Fibroblast of peridontal ligament (primary cell): ENCODE results near the gene SNPH.
"Not testable (repeated sequence)": the region's sequence is repeated elsewhere in the genome, so short reads cannot be mapped to it uniquely, and the experiment has no call there.

Source experiments
- DNase-seq: peaks from one replicate; pipeline ENCODE4 v3.0.0-alpha.2; 2010; ENCODE audit errors: extremely low read depth

Gene SNPH, protein sequence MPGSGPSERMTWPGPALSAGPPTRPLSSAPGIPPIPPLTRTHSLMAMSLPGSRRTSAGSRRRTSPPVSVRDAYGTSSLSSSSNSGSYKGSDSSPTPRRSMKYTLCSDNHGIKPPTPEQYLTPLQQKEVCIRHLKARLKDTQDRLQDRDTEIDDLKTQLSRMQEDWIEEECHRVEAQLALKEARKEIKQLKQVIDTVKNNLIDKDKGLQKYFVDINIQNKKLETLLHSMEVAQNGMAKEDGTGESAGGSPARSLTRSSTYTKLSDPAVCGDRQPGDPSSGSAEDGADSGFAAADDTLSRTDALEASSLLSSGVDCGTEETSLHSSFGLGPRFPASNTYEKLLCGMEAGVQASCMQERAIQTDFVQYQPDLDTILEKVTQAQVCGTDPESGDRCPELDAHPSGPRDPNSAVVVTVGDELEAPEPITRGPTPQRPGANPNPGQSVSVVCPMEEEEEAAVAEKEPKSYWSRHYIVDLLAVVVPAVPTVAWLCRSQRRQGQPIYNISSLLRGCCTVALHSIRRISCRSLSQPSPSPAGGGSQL

DNA sequence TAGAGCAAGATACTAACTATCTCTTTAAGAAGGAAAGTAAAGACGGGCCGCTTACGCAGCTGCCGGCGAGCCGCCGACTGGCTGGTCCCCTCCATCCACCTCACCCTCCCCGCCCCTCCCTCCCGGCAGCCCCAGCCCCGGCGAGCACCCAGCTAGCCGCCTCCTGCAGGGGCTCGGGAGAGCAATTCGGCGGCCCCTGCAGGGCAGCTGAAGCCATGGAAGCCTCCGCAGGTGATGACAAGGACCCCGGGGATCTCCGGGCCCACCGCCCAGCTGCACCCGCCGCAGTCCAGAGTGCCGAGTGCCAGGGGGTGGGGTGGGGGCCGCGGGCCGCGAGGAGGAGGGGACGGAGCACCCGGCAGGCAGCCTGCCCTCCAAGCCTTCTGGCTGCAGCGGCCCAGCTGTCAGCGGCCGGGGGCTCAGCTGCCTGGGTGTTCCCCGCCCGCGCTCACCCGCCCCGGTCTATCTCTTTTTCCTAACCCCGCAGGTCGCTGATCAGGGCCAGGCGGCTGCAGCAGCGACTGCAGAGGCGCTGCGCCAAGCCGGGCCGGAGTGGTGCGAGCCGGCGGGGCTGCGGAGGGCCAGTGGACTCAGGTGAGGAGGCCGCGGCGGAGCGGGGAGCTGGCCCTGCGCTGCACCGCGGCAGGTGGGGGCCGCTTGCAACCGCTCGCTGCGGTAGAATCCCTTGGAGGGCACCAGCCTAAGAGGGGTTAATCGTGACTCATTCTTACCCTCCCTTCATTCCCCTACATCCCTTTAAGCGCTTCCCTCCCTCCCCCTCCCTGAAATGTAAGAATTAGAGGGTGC is at the start of gene SNPH:
Gene SNPH, plus strand, starts transcription at position 128 of the 807 bp plus-strand sequence. CDS start 29,946 bp downstream, outside the sequence.
- peak; percentile 70 for DNase-seq

DNA sequence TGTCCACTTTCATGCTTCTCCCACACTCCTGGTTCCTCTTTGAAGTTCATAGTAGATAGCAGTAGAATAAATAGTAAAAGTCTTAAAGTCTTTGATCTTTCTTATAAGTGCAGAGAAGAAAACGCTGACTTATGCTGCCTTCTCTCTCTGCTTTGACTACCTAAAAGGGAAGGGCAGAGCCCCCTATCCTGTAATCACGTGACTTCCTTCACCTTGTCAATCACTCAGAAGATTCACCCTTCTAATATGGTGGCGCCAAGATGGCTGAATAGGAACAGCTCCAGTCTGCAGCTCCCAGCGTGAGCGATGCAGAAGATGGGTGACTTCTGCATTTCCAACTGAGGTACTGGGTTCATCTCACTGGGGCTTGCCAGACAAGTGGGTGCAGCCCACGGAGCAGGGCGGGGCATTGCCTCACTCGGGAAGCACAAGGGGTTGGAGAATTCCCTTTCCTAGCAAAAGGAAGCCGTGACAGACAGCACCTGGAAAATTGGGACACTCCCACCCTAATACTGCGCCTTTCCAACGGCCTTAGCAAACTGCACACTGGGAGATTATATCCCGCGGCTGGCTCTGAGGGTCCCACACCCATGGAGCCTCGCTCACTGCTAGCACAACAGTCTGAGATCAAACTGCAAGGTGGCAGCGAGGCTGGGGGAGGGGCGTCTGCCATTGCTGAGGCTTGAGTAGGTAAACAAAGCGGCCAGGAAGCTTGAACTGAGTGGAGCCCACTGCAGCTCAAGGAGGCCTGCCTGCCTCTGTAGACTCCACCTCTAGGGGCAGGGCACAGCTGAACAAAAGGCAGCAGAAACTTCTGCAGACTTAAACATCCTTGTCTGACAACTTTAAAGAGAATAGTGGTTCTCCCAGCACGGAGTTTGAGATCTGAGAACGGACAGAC is 49.3 kb upstream of the SNPH start:
- not testable (repeated sequence) for DNase-seq

DNA sequence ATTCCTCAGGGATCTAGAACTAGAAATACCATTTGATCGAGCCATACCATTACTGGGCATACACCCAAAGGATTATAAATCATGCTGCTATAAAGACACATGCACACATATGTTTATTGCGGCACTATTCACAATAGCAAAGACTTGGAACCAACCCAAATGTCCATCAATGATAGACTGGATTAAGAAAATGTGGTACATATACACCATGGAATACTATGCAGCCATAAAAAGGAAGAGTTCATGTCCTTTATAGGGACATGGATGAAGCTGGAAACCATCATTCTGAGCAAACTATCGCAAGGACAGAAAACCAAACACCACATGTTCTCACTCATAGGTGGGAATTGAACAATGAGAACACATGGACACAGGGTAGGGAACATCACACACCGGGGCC is 43.3 kb upstream of the SNPH start:
- not testable (repeated sequence) for DNase-seq

DNA sequence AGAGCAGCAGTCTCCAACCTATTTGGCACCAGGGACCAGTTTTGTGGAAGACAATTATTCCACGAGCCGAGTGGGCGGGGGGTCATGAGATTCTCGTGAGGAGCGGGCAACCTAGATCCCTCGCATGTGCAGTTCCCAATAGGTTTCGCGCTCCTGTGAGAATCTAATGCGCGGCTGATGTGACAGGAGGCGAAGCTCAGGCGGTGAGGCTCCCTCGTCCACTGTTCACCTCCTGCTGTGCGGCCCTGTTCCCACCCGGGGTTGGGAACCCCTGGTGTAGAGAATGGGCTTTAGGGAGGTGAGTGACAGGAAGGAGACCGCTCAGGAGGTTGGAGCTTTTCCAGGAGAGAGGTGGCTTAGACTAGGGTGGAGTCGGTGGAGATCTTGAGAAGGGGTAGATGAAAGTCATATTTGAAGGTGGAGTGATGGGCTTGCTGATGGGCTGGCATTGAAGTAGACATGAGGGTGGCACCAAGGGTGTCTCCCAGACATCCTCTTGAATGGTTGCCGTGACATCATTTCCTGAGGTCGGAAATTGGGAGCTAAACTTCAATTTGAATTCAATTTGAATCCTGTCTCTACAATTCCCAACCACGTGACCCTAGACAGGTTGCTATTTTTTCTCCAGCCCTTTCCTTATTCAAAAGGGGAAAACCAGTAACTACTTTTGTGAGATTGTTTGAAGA is 41.7 kb upstream of the SNPH start:
- DNase-seq = no peak

DNA sequence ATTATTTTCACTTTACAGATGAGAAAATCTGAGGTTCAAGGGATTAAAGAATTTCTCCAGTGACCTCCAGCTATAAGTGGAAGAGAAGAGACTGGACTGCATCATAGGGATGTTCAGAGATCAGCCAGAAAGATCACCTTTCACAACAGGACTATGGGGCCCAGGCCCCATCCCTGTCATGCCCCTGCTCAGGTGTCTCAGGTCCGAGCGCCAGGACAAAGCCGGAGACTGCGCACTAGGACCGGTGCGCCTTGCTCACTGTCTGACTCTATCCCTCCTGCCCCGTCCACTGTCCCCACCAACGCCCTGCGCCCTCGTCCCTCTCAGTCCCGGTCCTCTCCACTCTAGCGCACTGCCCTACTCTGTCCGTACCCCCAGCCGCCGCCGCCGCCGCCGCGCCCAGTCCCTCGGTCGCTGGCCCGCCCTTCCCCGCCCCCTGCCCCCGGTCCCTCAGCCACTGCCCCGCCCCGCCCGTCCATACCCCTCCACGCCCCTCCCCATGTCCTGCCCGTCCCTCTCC is 40.8 kb upstream of the SNPH start:
- DNase-seq = no peak

DNA sequence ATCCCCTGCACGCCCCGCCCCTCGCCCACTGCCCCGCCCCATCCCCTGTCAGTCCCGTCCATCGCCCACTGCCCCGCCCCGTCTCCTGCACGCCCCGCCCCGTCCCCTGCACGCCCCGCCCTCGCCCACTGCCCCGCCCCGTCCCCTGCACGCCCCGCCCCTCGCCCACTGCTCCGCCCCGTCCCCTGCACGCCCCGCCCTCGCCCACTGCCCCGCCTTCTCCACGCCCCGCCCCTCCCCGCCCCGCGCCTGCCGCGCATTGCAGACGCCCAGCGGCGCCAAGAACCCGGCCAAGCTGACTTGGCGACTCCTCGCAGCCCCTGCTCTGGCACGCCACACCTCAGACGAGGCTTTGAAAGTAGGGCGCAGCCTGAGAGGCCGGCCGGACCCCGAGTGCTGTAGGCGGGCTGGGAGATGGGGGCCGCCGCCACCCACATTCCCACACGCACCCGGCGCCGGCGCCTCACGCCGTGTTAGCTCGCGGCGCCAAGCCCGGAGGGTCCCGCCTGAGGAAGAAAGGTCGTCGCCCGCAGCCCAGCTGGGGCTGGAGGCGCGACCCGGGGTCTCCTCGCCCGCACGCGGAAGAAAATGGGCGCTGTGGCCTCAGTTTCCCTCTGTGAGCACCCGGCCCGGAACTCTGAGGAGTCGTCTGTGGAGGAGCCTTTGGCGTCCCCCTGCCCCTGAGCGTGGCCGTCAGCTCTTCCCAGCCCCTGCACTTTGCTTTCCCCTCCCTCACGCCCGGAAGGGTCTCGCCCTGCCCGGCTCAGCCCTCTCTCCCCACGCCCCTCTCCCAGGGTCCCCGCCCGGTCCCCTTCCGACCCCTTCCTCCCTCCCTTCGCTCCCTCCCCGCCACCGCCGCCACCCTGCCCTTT is 40.1 kb upstream of the SNPH start, which contains the start of gene RAD21L1:
Gene RAD21L1, plus strand, starts transcription at position 262 of the 872 bp plus-strand sequence. CDS start 2,410 bp downstream, outside the sequence.
- peak; percentile 55 for DNase-seq

DNA sequence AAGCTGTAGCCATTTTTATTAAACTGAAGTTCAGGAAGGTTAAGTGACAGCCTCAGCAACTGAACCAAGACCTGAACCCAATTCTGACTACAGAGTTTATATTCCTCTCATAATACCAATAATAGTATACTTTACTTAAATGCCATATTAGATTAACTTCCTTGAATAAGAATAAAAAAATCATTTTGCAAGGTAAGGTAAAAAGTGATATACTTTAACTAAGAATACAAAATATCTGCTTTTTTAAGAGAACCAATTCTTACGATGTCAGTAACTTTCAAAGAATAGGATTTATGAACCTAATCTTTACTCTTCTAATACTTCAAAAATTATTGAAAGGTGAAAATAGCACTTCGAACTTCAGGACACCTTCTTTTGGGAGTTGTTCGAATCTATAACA is 36.6 kb upstream of the SNPH start:
- DNase-seq = no peak

DNA sequence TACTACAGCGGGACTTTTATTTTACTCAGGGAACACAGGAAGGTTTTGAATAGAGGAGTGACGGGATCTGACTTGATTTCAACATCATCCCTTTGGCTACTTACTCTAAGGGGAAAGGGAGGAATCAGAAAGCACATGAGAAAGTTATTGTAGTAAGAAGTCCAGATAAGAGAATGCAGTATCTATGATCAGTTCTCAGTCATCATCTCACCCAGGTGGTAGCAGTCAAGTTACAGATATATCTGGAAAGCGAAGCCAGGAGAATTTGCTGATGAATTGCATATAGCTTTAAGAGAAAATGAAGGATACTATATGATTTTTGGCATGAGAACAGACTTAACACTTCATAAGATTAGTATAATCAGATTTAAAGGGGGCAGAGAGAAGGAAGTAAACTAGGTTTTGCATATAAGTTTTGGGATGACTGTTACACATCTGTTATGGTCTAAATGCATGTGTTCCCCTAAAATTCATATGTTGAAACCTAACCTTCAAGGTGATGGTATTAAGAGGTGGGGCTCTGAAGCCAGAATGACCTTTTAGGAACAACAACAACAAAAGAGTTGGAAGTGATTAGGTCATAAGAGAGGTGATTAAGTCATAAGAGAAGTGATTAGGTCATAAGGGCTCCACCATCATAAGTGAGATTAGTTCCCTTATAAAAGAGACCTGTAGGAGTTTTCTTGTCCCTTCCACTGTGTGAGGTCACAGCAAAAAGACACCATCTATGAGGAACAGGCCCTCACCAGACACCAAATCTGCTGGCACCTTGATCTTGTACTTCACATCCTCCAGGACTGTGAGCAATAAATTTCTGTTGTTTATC is 33.6 kb upstream of the SNPH start:
- DNase-seq = no peak

DNA sequence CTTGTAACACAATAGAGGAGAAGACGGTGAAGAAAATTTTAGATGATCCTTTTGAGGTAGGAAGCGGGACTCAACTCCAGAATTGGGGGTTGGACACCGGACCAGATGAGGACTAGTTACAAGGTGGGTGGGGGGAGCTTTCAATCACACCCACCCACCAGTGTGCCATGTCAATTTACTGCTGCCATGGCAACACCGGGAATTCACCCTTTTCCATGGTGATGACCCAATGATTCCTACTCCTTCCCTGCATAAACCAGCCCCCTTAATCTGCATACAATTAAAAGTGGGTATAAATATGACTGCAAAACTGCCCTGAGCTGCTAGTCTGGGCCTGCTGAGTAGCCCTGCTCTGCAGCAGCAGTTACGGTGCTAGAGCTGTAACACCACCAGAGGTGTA is 25.5 kb upstream of the SNPH start:
- no peak for DNase-seq

DNA sequence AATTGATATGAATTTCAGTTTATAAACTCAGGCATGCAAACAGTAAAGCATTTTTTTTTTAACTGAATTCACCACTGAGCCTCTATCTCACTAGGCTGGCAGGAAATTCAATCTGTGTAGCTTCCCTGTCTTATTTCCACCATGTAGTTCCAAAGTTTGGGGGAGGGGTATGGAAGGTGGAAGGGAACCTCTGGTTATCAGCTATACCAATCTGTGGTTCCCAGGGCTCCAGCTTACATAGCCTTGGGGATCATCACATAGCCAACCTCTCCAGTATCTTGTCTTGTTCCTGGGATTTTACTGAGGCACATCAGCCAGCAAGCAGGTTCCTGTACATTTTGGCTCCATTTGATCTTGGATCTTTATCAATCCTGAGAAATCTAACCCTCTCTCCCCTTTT is 24.6 kb upstream of the SNPH start:
- no peak for DNase-seq

DNA sequence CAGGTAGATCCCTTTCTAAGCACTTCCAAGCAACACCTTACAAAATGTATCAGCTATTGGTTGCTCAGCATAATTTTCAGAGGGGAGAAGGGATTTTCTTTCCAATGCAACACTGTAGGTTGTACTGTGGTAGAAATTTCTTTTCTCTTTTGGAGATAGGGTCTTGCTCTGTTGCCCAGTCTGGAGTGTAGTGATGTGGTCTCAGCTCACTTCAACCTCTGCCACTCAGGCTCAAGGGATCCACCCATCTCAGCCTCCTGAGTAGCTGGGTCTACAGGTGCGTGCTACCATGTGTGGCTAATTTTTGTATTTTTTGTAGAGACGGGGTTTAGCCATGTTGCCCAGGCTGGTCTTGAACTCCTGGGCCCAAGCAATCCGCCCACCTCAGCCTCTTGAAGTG is 24.0 kb upstream of the SNPH start:
- DNase-seq = no peak

DNA sequence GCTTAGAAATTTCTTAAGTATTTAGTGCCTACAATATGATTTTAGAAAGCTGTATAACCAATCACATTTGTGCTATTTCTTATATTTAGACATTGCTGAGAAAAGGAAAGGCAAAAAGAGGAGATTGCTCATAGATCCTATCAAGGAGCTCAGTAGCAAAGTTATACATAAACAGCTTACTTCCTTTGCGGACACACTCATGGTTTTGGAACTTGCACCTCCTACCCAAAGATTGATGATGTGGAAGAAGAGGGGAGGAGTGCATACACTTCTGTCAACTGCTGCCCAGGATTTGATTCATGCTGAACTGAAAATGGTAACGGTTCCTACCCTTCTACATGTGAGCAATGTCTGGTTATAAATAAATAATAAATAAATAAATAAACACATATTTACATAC is 23.6 kb upstream of the SNPH start:
- DNase-seq = peak; percentile 90

DNA sequence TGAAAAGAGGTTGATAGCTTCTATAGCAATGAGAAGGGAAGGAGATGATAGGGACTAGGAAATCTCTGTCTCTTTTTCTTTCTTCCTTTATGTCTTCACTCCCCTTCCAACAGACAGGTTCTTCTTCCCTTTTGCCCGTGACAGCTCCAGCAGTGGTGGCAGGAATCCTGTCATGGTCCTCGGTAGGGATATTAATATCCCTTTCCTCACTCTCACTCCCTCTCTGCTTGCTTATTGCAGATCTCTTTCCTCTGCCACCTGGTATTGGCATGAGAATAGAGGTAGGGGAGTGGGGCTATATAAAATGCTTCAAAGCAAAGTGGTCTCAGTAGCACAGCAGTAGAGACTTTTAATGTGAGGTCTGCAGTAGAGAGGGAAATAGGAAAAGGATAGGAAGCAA is 20.5 kb upstream of the SNPH start:
- no peak for DNase-seq

DNA sequence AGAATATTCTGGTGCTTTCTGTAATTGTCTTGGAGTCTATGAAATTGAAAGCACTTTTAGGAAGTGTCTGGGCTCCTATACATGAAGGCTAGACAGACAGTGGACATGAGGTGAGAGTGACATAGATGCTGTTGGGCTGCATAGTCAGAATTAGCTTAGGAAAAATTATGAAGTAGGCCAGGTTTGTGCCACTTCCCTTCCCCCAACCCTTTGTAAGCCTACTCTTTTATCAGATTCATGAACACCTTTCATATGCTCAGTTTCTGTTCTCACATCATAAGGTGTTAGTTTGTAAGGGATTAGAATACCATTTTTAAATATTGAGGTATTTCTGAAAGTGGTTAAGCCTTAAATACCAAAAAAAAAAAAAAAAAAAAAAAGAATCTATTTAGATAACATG is 18.4 kb upstream of the SNPH start:
- no peak for DNase-seq

DNA sequence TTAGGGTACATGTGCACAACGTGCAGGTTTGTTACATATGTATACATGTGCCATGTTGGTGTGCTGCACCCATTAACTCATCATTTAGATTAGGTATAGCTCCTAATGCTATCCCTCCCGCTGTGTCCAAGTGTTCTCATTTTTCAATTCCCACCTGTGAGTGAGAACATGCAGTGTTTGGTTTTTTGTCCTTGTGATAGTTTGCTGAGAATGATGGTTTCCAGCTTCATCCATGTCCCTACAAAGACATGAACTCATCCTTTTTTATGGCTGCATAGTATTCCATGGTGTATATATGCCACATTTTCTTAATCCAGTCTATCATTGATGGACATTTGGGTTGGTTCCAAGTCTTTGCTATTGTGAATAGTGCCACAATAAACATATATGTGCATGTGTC is 15.8 kb upstream of the SNPH start:
- not testable (repeated sequence) for DNase-seq

DNA sequence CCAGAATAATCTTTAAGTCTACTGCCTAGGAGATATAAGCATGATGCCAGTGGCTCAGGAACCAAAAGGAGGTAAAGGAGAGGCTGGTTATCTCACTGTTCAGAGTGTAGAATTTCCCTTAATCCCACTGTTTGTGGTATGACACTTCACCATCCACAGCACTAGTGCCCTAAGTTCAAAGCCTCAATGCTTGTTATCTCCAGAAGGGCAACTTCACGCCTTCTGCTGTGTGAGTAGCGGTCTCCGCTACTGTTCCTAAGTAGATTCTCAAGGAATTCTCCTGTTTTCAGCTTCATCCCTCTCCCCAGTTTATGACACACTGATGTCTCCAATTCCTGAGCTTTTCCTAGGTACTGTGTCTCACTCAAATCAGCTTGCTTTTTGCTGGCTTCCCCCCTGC is 13.7 kb upstream of the SNPH start:
- no peak for DNase-seq

DNA sequence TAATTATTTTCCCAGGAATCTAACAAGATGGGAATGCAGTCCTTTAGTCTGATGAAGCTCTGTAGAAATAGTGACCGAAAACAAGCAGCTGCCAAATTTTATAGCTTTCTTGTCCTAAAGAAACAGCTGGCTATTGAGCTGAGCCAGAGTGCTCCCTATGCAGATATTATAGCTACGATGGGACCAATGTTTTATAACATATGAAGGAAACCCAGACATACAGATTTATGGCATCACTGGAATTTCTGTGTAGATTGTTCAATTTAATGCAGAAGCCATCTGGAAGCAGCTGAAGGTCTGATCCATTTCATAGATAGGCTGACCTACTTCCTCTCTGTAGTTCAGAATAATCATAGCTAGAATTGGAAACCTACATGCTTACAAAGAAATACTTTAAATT is 11.8 kb upstream of the SNPH start:
- DNase-seq = no peak

DNA sequence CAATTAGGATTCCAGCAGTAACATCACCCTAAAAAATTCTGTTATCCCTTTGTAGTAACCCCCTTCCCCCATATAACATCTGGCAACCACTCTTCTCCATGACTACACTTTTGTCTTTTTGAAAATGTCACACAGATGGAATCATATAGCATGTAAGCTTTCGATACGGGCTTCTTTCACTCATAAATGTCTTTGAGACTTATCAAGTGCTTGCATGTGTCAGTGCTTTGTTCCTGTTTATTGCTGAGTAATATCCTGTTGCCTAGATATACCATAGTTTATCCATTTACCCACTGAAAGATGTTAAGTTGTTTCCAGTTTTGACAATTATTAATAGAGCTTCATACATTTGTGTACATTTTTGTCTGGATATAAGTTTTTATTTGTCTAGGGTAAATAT is 10.4 kb upstream of the SNPH start:
- DNase-seq = no peak

DNA sequence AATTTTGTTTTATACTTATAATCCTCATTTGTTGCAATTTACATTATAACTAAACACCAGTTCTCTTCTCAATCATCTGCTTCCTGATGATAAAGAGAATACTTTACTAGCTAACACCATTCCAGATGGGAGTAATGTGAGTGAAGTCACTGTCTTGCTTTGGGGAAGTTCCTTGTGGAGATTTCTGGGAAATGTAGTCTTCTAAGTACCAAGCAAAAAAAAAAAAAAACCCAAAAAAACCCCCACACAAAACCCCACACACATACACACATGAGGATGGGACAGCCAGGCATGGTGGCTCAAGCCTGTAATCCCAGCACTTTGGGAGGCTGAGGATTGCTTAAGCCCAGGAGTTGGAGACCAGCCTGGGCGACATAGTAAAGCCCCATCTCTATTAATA is 2.2 kb upstream of the SNPH start:
- peak; percentile 60 for DNase-seq
